Stimulated activated CD8-positive, alpha-beta memory T cell treated with anti-CD3 and anti-CD28 coated beads, Interleukin-12 subunit alpha, Interleukin-12 subunit beta, amount 100 ng/mL, for 4 hours (primary cell): ENCODE measurements around the gene CLTCL1.

Experiments used
- DNase-seq: peaks from one replicate; pipeline ENCODE4 v3.0.0-alpha.2; 2020; ENCODE audit warnings: low read depth

Gene CLTCL1

GRCh38 chr22:19131685-19132015 lies 159.9 kb downstream of the CLTCL1 start:
- no peak for DNase-seq

GRCh38 chr22:19130959-19131684 lies 160.4 kb downstream of the CLTCL1 start, which contains the start of gene TSSK2:
Gene TSSK2 (plus strand): TSS chr22:19131308. CDS start chr22:19131400, 92 bp downstream.
- no peak for DNase-seq

GRCh38 chr22:19129871-19130270 lies 161.6 kb downstream of the CLTCL1 start:
- no peak for DNase-seq
